Loucy (cell line): Measurements from ENCODE around the gene LCN9.

ENCODE experiments used
- CTCF ChIP-seq: fragments of 200-600 bp; sonication (generic); conservative IDR thresholded peaks from 2 replicates; pipeline ENCODE4 v1.5.1; 2014; ENCODE audit warnings: mild to moderate bottlenecking, antibody characterized with exemption, low read length
- EZH2phosphoT487 ChIP-seq: fragments of 200-600 bp; IDR thresholded peaks from 2 replicates; pipeline ENCODE4 v1.6.1; 2018; ENCODE audit warnings: antibody characterized with exemption, mild to moderate bottlenecking, moderate library complexity, borderline replicate concordance

- TF ChIP-seq EZH2phosphoT487, result no peak
- no peak for TF ChIP-seq CTCF
These were observed 49.6 kb downstream of the LCN9 start for GRCh38 chr9:135712613-135713295.
